GM12801 (cell line): Measurements from ENCODE around the gene PRDM8.

ENCODE experiments used
- CTCF ChIP-seq: IDR thresholded peaks from one replicate; pipeline ENCODE4 v1.5.1; 2011; ENCODE audit warnings: control low read depth; ENCODE audit not compliant: insufficient read length; ENCODE audit errors: extremely low read depth

Gene PRDM8

GRCh38 chr4:80198441-80198837 lies 1.1 kb downstream of the PRDM8 start:
- no peak for TF ChIP-seq CTCF

GRCh38 chr4:80199004-80199560 lies 1.8 kb downstream of the PRDM8 start:
- TF ChIP-seq CTCF = no peak

GRCh38 chr4:80199947-80200346 lies 2.6 kb downstream of the PRDM8 start:
- TF ChIP-seq CTCF = no peak

- TF ChIP-seq CTCF = no peak
Measured at GRCh38 chr4:80201252-80202151, 4.2 kb downstream of the PRDM8 start.

GRCh38 chr4:80202190-80202711 lies 4.9 kb downstream of the PRDM8 start:
- no peak for TF ChIP-seq CTCF

- no peak for TF ChIP-seq CTCF
Measured at GRCh38 chr4:80202741-80203553, 5.6 kb downstream of the PRDM8 start.

GRCh38 chr4:80204433-80205011 lies 7.2 kb downstream of the PRDM8 start:
- no peak for TF ChIP-seq CTCF
